ENCODE data around the gene ZFR. TPM values are rescaled to one million over a fixed set of nuclear protein-coding genes. Genes with fewer than 3 reads are reported as not detected.

Gene ZFR
- total RNA-seq: 73.0 and 76.3 TPM in 2 replicates

DNA sequence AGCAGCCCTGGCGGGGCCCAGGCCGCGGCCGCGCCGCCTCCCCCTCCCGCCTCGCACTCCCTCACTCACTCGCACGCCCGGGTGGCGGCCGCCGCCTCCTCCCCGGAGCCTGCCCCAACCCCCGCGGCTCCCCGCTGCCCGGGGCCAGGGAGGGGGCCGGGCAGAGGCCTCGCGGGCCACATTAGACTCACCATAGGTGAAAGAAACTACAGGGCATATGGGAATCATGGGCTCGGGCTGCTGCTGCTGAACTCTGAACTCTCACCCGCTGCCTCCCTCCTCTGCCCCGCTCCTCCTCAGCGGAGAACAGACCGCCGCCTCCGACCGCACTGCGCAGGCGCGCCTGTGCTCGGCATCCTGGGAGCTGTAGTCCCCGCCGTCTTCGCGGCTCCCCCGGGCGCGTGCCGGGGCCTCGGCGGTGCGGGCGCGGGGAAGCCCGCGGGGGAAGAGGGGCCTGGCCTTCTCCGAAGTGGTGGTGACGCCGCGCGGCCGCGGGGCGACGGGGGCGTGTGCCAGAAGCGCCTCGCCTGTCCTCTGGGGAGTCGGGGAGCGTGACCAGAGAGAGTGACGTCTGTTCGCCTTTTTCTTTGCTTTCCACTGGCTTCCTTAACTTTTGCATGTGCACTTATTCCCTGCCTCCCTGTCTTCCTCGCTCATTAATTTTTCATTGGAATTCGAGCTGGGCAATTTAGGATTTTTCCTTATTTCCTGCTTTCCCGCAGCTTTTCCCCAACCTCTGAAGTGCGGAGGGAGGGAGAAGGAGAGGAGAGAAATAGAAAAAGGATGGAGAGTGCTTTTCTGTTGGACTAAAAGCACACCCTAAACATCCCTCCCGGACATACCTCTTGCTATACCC is at the start of gene ZFR:
Gene ZFR (minus strand): TSS at position 310 of the 856 bp plus-strand sequence. CDS start 82 bp downstream, at position 228.
- TF ChIP-seq, protein P1, sequence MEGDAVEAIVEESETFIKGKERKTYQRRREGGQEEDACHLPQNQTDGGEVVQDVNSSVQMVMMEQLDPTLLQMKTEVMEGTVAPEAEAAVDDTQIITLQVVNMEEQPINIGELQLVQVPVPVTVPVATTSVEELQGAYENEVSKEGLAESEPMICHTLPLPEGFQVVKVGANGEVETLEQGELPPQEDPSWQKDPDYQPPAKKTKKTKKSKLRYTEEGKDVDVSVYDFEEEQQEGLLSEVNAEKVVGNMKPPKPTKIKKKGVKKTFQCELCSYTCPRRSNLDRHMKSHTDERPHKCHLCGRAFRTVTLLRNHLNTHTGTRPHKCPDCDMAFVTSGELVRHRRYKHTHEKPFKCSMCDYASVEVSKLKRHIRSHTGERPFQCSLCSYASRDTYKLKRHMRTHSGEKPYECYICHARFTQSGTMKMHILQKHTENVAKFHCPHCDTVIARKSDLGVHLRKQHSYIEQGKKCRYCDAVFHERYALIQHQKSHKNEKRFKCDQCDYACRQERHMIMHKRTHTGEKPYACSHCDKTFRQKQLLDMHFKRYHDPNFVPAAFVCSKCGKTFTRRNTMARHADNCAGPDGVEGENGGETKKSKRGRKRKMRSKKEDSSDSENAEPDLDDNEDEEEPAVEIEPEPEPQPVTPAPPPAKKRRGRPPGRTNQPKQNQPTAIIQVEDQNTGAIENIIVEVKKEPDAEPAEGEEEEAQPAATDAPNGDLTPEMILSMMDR (IDR thresholded peaks at IDR 0.05; ENCODE audit: insufficient read depth, low read length, poor library complexity, severe bottlenecking): no peak
- peak; percentile 41 for DNase-seq (ENCODE audit: low read depth)
- H3K27me3 ChIP-seq (ENCODE audit: control insufficient read depth, insufficient read depth, low read length): no peaks in the 10 kb centered on the region
- H3K4me3 ChIP-seq (ENCODE audit: low read depth, low read length): peak within 1 kb of the TSS; percentile 70
- H3K36me3 ChIP-seq (ENCODE audit: control insufficient read depth, insufficient read depth, low read length): no peaks in the 10 kb centered on the region

DNA sequence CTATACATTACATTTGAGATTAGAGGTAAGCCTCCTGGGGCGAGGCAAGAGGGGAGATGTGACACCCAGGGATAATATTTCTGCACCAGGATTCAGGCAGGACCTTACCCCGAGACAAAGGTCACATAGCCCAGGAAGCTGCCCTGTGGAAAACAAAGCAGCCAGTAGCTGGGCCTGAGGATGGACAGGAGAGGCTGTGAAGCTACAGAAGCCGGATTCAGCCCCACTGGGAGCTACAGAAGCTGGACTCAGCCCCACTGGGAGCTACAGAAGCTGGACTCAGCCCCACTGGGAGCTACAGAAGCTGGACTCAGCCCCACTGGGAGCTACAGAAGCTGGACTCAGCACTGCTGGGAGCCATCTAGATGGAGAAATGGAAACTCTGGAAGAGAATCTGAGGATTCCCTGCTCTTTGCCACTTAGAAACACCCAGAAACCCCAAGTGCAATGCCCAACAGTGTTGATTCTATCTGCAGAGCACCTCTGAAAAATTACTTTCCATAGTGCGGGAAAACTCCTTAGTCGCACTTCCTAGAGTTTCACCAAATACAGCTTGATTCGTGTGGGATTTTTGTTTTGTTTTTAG is 46.5 kb upstream of the ZFR start:
- no peak overlapping the region for H3K4me3 ChIP-seq (ENCODE audit: low read depth, low read length)
- DNase-seq (ENCODE audit: low read depth): no peak
- no peaks in the 10 kb centered on the region for H3K27me3 ChIP-seq (ENCODE audit: control insufficient read depth, insufficient read depth, low read length)
- TF ChIP-seq, protein P1 (IDR thresholded peaks at IDR 0.05; ENCODE audit: insufficient read depth, low read length, poor library complexity, severe bottlenecking): no peak
- H3K36me3 ChIP-seq (ENCODE audit: control insufficient read depth, insufficient read depth, low read length): no peaks in the 10 kb centered on the region

DNA sequence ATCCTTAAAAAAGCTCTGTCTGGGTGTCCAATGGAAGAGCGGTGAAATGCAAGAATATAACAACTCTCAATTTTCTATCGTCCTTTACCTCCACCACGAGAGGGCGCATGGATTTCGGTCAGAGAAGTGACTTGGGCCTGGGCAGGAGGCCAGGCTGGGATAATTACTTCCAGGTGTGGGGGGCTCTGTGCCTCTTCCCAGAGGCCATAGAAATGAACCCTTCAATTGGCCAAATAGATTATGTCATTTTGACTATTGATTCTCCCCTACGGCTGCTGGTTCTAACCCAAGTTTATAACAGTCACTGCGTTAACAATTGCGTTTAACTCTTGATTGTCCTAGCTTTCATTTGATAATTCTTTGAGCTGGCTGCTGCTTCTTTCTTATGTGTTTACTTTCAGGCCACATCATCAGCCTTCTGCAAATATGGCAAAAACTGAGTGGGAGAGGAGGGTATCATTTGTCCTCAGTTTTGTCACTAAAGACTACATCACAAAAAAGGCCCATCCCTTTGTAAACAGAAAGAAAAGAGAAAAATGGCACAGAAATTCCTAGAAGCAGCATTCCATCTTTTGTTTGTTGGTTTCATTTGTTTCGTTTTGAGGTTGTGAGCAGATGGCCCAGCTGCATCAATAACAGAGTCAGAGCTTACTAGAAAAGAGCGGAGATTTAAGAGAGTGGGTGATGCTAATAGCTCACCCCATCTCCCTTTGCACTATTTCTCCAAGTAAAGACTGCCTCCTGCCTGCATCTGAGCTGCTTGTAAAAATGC is 45.4 kb upstream of the ZFR start:
- Histone ChIP-seq H3K27me3 (ENCODE audit: control insufficient read depth, insufficient read depth, low read length) (no peaks in the 10 kb centered on the region), H3K4me3 (ENCODE audit: low read depth, low read length) (no peak overlapping the region), H3K36me3 (ENCODE audit: control insufficient read depth, insufficient read depth, low read length) (no peaks in the 10 kb centered on the region)
- TF ChIP-seq, protein P1 (IDR thresholded peaks at IDR 0.05; ENCODE audit: insufficient read depth, low read length, poor library complexity, severe bottlenecking): peak; percentile 73
- DNase-seq (ENCODE audit: low read depth): peak; percentile 25

DNA sequence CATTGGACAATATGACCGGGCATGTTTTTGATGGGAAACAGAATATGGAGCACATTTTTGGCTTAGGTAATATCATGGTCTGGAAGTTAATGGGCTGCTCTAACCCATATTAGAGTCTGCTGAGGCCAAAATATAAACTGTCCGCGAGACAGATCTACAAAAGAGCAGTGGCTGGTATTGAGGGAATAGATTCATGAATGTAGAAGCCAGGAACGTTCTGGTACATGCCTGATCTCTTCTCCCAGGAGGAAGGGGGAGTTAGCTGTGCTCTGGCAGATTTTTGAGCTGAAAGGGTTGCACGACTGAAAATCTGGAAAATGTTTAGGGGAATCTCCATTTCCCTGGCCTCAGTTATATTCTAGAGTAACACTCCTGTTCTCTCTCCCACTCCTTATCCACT is 42.9 kb upstream of the ZFR start:
- DNase-seq (ENCODE audit: low read depth): no peak
- TF ChIP-seq, protein P1 (IDR thresholded peaks at IDR 0.05; ENCODE audit: insufficient read depth, low read length, poor library complexity, severe bottlenecking): no peak
- no peaks in the 10 kb centered on the region for H3K27me3 ChIP-seq (ENCODE audit: control insufficient read depth, insufficient read depth, low read length)
- no peak overlapping the region for H3K4me3 ChIP-seq (ENCODE audit: low read depth, low read length)
- no peaks in the 10 kb centered on the region for H3K36me3 ChIP-seq (ENCODE audit: control insufficient read depth, insufficient read depth, low read length)

DNA sequence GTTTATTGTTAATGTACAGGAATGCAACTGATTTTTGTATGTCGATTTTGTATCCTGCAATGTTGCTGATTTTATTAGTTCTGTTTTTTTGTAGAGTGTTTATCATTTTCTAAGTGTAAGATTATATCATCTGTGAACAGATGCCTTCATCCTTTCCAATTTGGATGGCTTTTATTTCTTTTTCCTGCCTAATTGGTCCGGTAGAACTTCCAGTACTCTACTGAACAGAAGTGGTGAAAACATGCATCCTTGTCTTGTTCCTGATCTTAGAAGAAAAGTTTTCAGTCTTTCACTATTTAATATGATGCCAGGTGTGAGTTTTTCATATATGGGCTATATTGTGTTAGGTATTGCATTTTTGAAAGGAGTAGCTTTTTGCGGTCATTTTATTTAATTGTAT is 42.5 kb upstream of the ZFR start:
- Histone ChIP-seq H3K36me3 (ENCODE audit: control insufficient read depth, insufficient read depth, low read length) (no peaks in the 10 kb centered on the region), H3K4me3 (ENCODE audit: low read depth, low read length) (no peak overlapping the region), H3K27me3 (ENCODE audit: control insufficient read depth, insufficient read depth, low read length) (no peaks in the 10 kb centered on the region)
- DNase-seq (ENCODE audit: low read depth): no peak
- TF ChIP-seq, protein P1 (IDR thresholded peaks at IDR 0.05; ENCODE audit: insufficient read depth, low read length, poor library complexity, severe bottlenecking): no peak
